ENCODE measurements around the gene IMP3.

GRCh38 chr15:75687486-75688277 is 47.7 kb upstream of the IMP3 start:
- TF ChIP-seq CTCF (IDR thresholded peaks at IDR 0.05) (no peak), EP300 (IDR thresholded peaks at IDR 0.05; ENCODE audit: low read depth) (no peak), POLR2AphosphoS5 (IDR thresholded peaks at IDR 0.05) (no peak), POLR2A (IDR thresholded peaks at IDR 0.05) (no peak)

Data from transverse colon (tissue), 4 donors.